HepG2 (cell line): ENCODE results near the gene ZSWIM5. TPM values are rescaled to one million over a fixed set of nuclear protein-coding genes. Genes with fewer than 3 reads are reported as not detected.

Experiments used
- ATAC-seq: fragments of 200-7000 bp; cut with Tn5 transposase; 3 replicates; pipeline ENCODE4 v1.9.1; 2020; ENCODE audit warnings: mild to moderate bottlenecking, moderate library complexity
- BruUV-seq: library from RNA; stranded (reverse); fragments of 400-500 nt; replicated peaks from 2 replicates; lab custom pipeline; 2021; lab: Mats Ljungman, UMichigan
- CTCF ChIA-PET: fragments of 300-600 bp; formaldehyde crosslinking; extraction: SDS; loops from one replicate; lab custom pipeline; 2021; ENCODE audit warnings: low total read pairs, inconsistent platforms, low intra/inter-chr PET ratio; lab: Yijun Ruan, JAX
- POLR2A ChIA-PET: fragments of 350-600 bp; sonication (Branson Sonifier 250); formaldehyde crosslinking; loops from one replicate; lab custom pipeline; 2020; ENCODE audit warnings: antibody characterized with exemption, inconsistent platforms; lab: Yijun Ruan, JAX
- DNase-seq: peaks from one replicate; pipeline ENCODE4 v3.0.0-alpha.2; 2015; ENCODE audit warnings: low spot score
- FAIRE-seq: peaks from 3 replicates; lab custom pipeline; 2011; peaks lifted over from hg19 to GRCh38; lab: Jason Lieb, UNC
- H2AFZ ChIP-seq: one replicate; pipeline ENCODE4 v1.6.1; 2011; ENCODE audit warnings: low read length, inconsistent platforms
- H3K27ac ChIP-seq: fragments of 300-600 bp; 3 replicates; pipeline ENCODE4 v1.8.0; 2011; ENCODE audit warnings: mixed run types, mild to moderate bottlenecking, mixed read lengths, low read length, inconsistent platforms; ENCODE audit not compliant: insufficient read depth; ENCODE audit errors: extremely low read length
- H3K27me3 ChIP-seq, 2 experiments: fragments of 200-600 bp in 1 of 2; 2 replicates in 1 of 2; 3 replicates in 1 of 2; pipeline versions ENCODE4 v1.6.0 to v1.8.0; 2011; ENCODE audit warnings: low read length in 2 of 2, mild to moderate bottlenecking in 2 of 2, moderate library complexity in 2 of 2, inconsistent platforms in 1 of 2; ENCODE audit not compliant: insufficient read depth in 2 of 2, control insufficient read depth in 1 of 2
- H3K36me3 ChIP-seq, 2 experiments: fragments of 200-600 bp in 1 of 2; replicated peaks in 1 of 2; 2 replicates in 1 of 2; 3 replicates in 1 of 2; pipeline versions ENCODE4 v1.5.1 to v1.8.0; 2011; ENCODE audit warnings: low read length in 2 of 2, inconsistent platforms in 1 of 2; ENCODE audit not compliant: insufficient read depth in 2 of 2, control insufficient read depth in 1 of 2
- H3K4me1 ChIP-seq: 2 replicates; pipeline ENCODE4 v1.5.1; 2012; ENCODE audit warnings: low read length, inconsistent platforms; ENCODE audit not compliant: insufficient read depth
- H3K4me2 ChIP-seq: 2 replicates; pipeline ENCODE4 v1.6.0; 2011; ENCODE audit warnings: low read depth, low read length, inconsistent platforms
- H3K4me3 ChIP-seq, 3 experiments: fragments of 200-600 bp in 1 of 3; sonication (generic), shearing (Covaris generic) in 1 of 3; replicated peaks in 1 of 3; 2 replicates each; pipeline ENCODE4 v1.5.1; 2011 to 2016; ENCODE audit warnings: low read length in 3 of 3, inconsistent platforms in 2 of 3, low read depth in 2 of 3, mild to moderate bottlenecking in 2 of 3, control low read depth in 1 of 3, mixed read lengths in 1 of 3; ENCODE audit not compliant: insufficient read depth in 1 of 3
- H3K79me2 ChIP-seq: one replicate; pipeline ENCODE4 v1.6.1; 2011; ENCODE audit warnings: low read length, inconsistent platforms; ENCODE audit not compliant: insufficient read depth
- H3K9ac ChIP-seq: 2 replicates; pipeline ENCODE4 v1.6.0; 2011; ENCODE audit warnings: mild to moderate bottlenecking, low read depth, low read length, inconsistent platforms; ENCODE audit not compliant: insufficient read depth
- H3K9me3 ChIP-seq: 2 replicates; pipeline ENCODE4 v1.5.1; 2012; ENCODE audit warnings: mild to moderate bottlenecking, low read length
- H4K20me1 ChIP-seq: 2 replicates; pipeline ENCODE4 v1.6.0; 2011; ENCODE audit warnings: inconsistent platforms, mild to moderate bottlenecking, low read length, moderate library complexity; ENCODE audit not compliant: insufficient read depth
- AFF4 ChIP-seq: sonication (generic); formaldehyde crosslinking; IDR thresholded peaks from 2 replicates; pipeline ENCODE4 v1.4.0; 2020; ENCODE audit warnings: missing genetic modification reagents
- ETS1 ChIP-seq: sonication (generic); formaldehyde crosslinking; IDR thresholded peaks from 2 replicates; pipeline ENCODE4 v1.4.0; 2020; ENCODE audit warnings: missing genetic modification reagents
- MAZ ChIP-seq, 2 experiments: sonication (generic) in 1 of 2; formaldehyde crosslinking in 1 of 2; IDR thresholded peaks; 2 replicates each; pipeline versions ENCODE4 v1.5.0 to v1.6.1; 2012 to 2020; ENCODE audit warnings: low read depth in 2 of 2, mild to moderate bottlenecking in 2 of 2, borderline replicate concordance in 1 of 2, improper control_type of control experiment in 1 of 2, low read length in 1 of 2, missing genetic modification reagents in 1 of 2, moderate library complexity in 1 of 2
- RBM39 ChIP-seq: fragments of 200-400 bp; formaldehyde crosslinking; IDR thresholded peaks from one replicate; pipeline ENCODE4 v1.6.1; 2018; ENCODE audit warnings: antibody characterized with exemption, mild to moderate bottlenecking, low read depth, low read length; ENCODE audit not compliant: poor library complexity, severe bottlenecking
- RXRA ChIP-seq: sonication (generic); formaldehyde crosslinking; IDR thresholded peaks from 2 replicates; pipeline ENCODE4 v1.5.1; 2020; ENCODE audit warnings: missing genetic modification reagents
- SP4 ChIP-seq: sonication (generic); formaldehyde crosslinking; IDR thresholded peaks from 2 replicates; pipeline ENCODE4 v1.8.1; 2023; ENCODE audit warnings: mild to moderate bottlenecking, missing genetic modification reagents
- TBX2 ChIP-seq: sonication (generic); formaldehyde crosslinking; IDR thresholded peaks from 2 replicates; pipeline ENCODE4 v1.5.0; 2020; ENCODE audit warnings: missing genetic modification reagents, mild to moderate bottlenecking, borderline replicate concordance
- TBX3 ChIP-seq: fragments of 450-650 bp; IDR thresholded peaks from 2 replicates; pipeline ENCODE4 v1.6.1; 2017; ENCODE audit warnings: antibody characterized with exemption, mild to moderate bottlenecking, inconsistent platforms, borderline replicate concordance
- TEAD3 ChIP-seq: optimal IDR thresholded peaks from 2 replicates; pipeline ENCODE3; 2016; ENCODE audit warnings: borderline replicate concordance
- YY1 ChIP-seq: IDR thresholded peaks from 2 replicates; pipeline ENCODE4 v1.6.1; 2011; ENCODE audit warnings: low read length, low read depth, moderate library complexity, mild to moderate bottlenecking; ENCODE audit not compliant: insufficient read depth, insufficient replicate concordance
- ZFAT ChIP-seq: sonication (generic); formaldehyde crosslinking; conservative IDR thresholded peaks from 2 replicates; pipeline ENCODE4 v1.8.1; 2023; ENCODE audit warnings: missing genetic modification reagents, inconsistent platforms
- ZNF124 ChIP-seq: sonication (generic); formaldehyde crosslinking; IDR thresholded peaks from 2 replicates; pipeline ENCODE4 v1.4.0; 2020; ENCODE audit warnings: missing genetic modification reagents
- ZNF280D ChIP-seq: sonication (generic); formaldehyde crosslinking; IDR thresholded peaks from 2 replicates; pipeline ENCODE4 v1.5.1; 2020; ENCODE audit warnings: mild to moderate bottlenecking, missing genetic modification reagents
- WGBS: methylation state at CpG from one replicate; pipeline ENCODE4 v1.1.6; 2017; ENCODE audit warnings: low lambda C conversion rate; 5-methylcytosine and 5-hydroxymethylcytosine counted together
- in situ Hi-C: cut with HindIII; loops from 2 replicates; pipeline ENCODE4 v1.10.0; 2017; ENCODE audit warnings: low pct_unique_long_range_greater_than_20kb; ENCODE audit not compliant: extremely low pct_ligation_motif_present
- intact Hi-C: fragments of 100-400 bp; cut with micrococcal nuclease; formaldehyde crosslinking; loops from one replicate; pipeline ENCODE4 v1.10.0; 2022; ENCODE audit not compliant: unreplicated experiment
- polyA plus RNA-seq, 8 experiments: library from polyadenylated mRNA; depleted of rRNA in 3 of 8; stranded (reverse) in 7 of 8; unstranded in 1 of 8; fragments of >200 nt; fragmentation: Illumina TruSeq in 4 of 8; extraction: Trizol in 4 of 8; gene quantifications; 2 replicates each; pipeline versions ENCODE4 v1.2.1 to v1.2.3, GENCODE V29; 2011 to 2016; ENCODE audit warnings: low read depth in 4 of 8, missing spikeins in 1 of 8, mixed read lengths in 1 of 8; ENCODE audit not compliant: insufficient read depth in 1 of 8
- total RNA-seq, 5 experiments: library from RNA; depleted of rRNA; stranded (reverse); fragments of >200 nt; fragmentation: Illumina TruSeq; extraction: Trizol; gene quantifications; 2 replicates each; pipeline ENCODE4 v1.2.3, GENCODE V29; 2016; ENCODE audit warnings: low read depth in 1 of 5

ZSWIM5 gene
- total and polyA plus RNA-seq, 2 of the 13 experiments (the other 11 are each of a cell fraction or from before 2014, with no cell fraction given): 11.0 to 20.6 TPM

GRCh38 chr1:45009956-45010854 lies 196.2 kb downstream of the ZSWIM5 start:
- no peaks in the 10 kb centered on the region; a peak in 1 of 5 replicates for H3K27me3 ChIP-seq
- H3K36me3 ChIP-seq: peaks cover 15 to 50% of the 10 kb centered on the region in 2 experiments; a peak in 4 of 5 replicates
- H4K20me1 ChIP-seq: no peaks in the 10 kb centered on the region
- BruUV-seq: TSS peak; percentile 41
- no peak for DNase-seq
- peaks cover 32% of the 10 kb centered on the region for H3K4me1 ChIP-seq
- peak overlapping the region; percentile 79 for H3K9ac ChIP-seq
- ATAC-seq: peak; percentile 19
- 82% methylated on average over 11 of the region's 41 CpGs for WGBS
- H3K9me3 ChIP-seq: no peaks in the 10 kb centered on the region
- H3K4me2 ChIP-seq: peak overlapping the region; percentile 99
- in situ Hi-C loops (loop anchor here (5.0 to 25.0 kb wide), 4 partner anchors 173 to 482 kb away; partner anchors contain the start of genes PTCH2 and TESK2), intact Hi-C loops (loop anchor here (5.0 kb wide), 2 partner anchors 173 to 222 kb away; no protein-coding TSS in a partner anchor)
- peak overlapping the region; percentile 73 to 95 (median 78) for H3K4me3 ChIP-seq
- H3K79me2 ChIP-seq: peaks cover 26% of the 10 kb centered on the region
- ChIA-PET POLR2A (interaction anchor here (0.6 to 10.4 kb wide), 17 partner anchors 7 to 511 kb away, joined by 3 to 231 read pairs (median 8); partner anchors contain the start of genes BTBD19, DYNLT4, EIF2B3 and MUTYH), CTCF (no interaction called here)
- H3K27ac ChIP-seq: peak overlapping the region; percentile 85
- no peak overlapping the region for H2AFZ ChIP-seq
- FAIRE-seq: no peak
- TF ChIP-seq RXRA (CRISPR knock-in tag): peak; percentile 24; the same call in 1 of the 2 replicates
- no peak for TF ChIP-seq AFF4 (CRISPR knock-in tag)
- TF ChIP-seq ZNF124 (CRISPR knock-in tag): no peak
- TF ChIP-seq RBM39: no peak
- TF ChIP-seq MAZ (IDR thresholded peaks at IDR 0.05; ENCODE audit: borderline replicate concordance, low read depth, low read length): no peak
- TF ChIP-seq MAZ (CRISPR knock-in tag; IDR thresholded peaks at IDR 0.05; ENCODE audit: low read depth): 0 out of 2 replicates have a peak, but pooled peaks have one; percentile 11
- TF ChIP-seq TEAD3 (CRISPR knock-in tag): peak; percentile 22
- TF ChIP-seq ZNF280D (CRISPR knock-in tag): 0 out of 2 replicates have a peak, but pooled peaks have one; percentile 24
- TF ChIP-seq ETS1 (CRISPR knock-in tag): no peak
- TF ChIP-seq ZFAT (CRISPR knock-in tag): no peak
- 0 out of 2 replicates have a peak, but pooled peaks have one; percentile 9 for TF ChIP-seq TBX3
- 0 out of 2 replicates have a peak, but pooled peaks have one; percentile 6 for TF ChIP-seq TBX2 (CRISPR knock-in tag)
- TF ChIP-seq YY1: peak; percentile 10
- TF ChIP-seq SP4 (CRISPR knock-in tag): no peak; the same call in 1 of the 2 replicates
